GM18951 (cell line): ENCODE data around the gene RAD50.

ENCODE experiments used
- POLR2A ChIP-seq: IDR thresholded peaks from 4 replicates; pipeline ENCODE4 v1.6.1; 2011; ENCODE audit warnings: mild to moderate bottlenecking; ENCODE audit not compliant: insufficient read length, insufficient read depth; ENCODE audit errors: extremely low read depth
- in situ Hi-C: fragments of 300-500 bp; cut with MboI; formaldehyde crosslinking; loops from one replicate; pipeline ENCODE4 v1.12.0; 2022; ENCODE audit warnings: low sequenced_read_pairs, mixed read lengths, inconsistent platforms; ENCODE audit not compliant: unreplicated experiment

Gene RAD50

GRCh38 chr5:132673939-132674630, 117.3 kb downstream of the RAD50 start, which contains the start of gene IL4:
TSS of gene IL4 (plus strand) at chr5:132673989. CDS start at chr5:132674051, 62 bp downstream.
- no peak for TF ChIP-seq POLR2A
- in situ Hi-C loops = no loop called here

DNA sequence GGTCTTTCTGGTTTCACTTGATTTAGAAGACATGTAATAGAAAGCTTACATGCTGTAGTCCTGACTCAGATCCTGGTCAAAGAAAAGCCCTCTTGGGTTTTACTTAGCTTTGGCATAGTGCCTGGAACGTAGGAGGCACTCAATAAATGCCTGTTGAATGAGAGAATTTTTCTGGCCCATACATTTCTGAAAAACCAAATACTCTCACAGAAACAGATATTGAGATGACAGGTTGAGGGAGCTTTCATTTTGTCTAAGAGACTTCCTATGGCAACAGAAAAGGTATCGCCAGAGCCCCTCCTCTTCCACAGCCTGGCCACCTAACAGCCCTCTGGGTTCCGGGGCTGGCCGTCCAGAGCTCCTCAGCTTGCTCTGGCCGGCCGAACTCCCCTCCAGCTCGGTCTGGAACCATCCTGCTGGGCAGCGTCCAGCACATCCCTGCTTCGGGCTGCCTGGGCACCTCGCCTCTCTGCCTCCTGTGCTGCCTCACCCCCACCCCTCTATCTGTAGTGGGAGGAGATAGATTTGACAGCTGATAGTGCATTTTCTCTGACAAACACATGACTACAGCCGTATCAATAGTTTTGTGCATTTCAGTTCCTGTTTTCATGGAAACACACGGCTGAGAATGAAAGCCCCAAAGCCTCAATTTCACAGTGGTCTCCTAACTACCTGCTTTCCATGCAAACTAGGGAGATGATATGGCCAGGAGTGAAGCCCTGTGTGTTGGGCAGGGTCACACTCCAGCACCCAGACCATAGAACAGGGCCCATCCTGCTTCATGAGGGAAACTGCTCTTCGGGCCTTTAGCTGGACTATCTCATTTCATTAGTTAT, 118.1 kb downstream of the RAD50 start:
- peak; percentile 57 for TF ChIP-seq POLR2A
- in situ Hi-C loops = loop anchor here (25.0 kb wide), 1 partner anchor 1162 kb away; no protein-coding TSS in a partner anchor

GRCh38 chr5:132675936-132676689, 119.3 kb downstream of the RAD50 start:
- in situ Hi-C loops = loop anchor here (25.0 kb wide), 1 partner anchor 1161 kb away; no protein-coding TSS in a partner anchor
- no peak for TF ChIP-seq POLR2A

DNA sequence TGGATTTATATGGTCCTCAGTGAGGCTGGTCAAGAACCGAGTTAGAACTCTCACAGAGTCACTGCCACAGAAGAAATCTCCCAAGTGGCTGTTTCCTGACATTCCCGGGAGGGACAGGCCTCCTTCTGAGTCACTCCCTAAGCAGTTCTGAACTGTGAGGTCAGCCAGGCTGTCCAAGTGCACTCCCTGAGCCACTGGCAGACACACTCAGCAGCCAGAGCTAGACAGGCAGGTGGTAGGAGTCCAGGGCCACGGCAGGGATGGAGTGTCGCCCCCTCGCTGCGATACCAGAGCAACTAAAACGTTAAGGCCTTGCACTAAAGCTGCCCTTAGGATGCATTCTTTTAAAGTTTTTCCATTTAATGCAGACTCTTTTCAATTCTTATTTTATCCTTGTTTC, 120.4 kb downstream of the RAD50 start:
- in situ Hi-C loops = loop anchor here (25.0 kb wide), 1 partner anchor 1160 kb away; no protein-coding TSS in a partner anchor
- TF ChIP-seq POLR2A = no peak

DNA sequence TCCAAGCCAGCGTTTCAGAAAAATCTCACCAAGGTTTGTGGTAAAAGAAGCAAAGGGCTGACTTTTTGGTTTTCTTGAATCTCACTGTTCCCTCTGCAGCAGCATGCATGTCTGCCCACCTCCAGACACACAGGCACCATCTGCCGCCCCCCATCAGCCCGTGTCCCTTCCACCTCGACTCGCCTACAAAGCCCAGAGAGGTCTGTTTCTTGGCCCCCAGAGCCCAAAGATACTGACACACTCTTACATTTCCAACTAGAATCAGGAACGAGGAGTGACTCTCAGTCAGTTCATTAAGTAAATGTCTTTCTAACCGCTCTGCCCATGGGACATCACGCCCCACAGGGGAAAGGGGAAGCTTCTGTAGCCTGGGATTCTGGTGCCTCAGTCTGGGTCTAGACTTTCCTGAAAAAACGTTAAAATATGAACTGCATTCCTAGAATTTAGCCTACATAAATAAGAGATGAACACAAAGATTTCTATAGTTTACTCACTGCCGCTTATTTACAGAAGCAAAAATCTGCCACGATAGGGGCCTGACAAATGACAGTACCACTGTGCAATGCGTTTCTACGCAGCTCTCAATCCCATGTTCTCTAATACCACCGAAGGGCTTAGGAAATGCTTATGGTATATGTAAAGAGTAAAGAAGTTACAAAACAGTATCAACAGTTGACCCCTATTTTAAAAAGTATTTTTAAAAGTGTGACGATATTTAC, 121.1 kb downstream of the RAD50 start:
- in situ Hi-C loops = loop anchor here (25.0 kb wide), 1 partner anchor 1159 kb away; no protein-coding TSS in a partner anchor
- no peak for TF ChIP-seq POLR2A

- in situ Hi-C loops = loop anchor here (25.0 kb wide), 1 partner anchor 1159 kb away; no protein-coding TSS in a partner anchor
- TF ChIP-seq POLR2A = no peak
Measured at GRCh38 chr5:132678735-132679134, 122.0 kb downstream of the RAD50 start.

DNA sequence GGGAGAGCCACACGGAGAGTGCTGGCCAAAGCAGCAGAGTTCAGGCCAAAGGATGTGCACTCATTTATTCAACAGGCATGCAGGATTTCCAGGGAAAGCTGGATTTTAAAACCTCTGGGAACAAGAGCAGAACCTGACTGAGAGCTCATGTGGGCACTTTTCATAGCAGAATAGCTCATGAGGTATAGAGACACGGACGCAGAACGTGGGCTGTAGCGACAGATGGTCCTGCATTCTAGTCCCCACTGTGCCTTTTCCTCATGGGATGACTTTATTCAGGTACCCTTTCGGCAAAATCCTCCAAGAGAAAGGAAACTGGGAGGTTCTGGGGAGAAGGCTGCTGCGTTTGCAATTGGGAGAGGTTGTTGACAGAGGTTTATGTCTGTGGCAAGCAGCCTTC, 122.4 kb downstream of the RAD50 start:
- TF ChIP-seq POLR2A = no peak
- in situ Hi-C loops = loop anchor here (25.0 kb wide), 1 partner anchor 1158 kb away; no protein-coding TSS in a partner anchor

- in situ Hi-C loops = loop anchor here (25.0 kb wide), 1 partner anchor 1157 kb away; no protein-coding TSS in a partner anchor
- no peak for TF ChIP-seq POLR2A
Measured at GRCh38 chr5:132679717-132680380, 123.1 kb downstream of the RAD50 start.

GRCh38 chr5:132680780-132681475, 124.2 kb downstream of the RAD50 start:
- no peak for TF ChIP-seq POLR2A
- in situ Hi-C loops = loop anchor here (25.0 kb wide), 1 partner anchor 1156 kb away; no protein-coding TSS in a partner anchor

- in situ Hi-C loops = loop anchor here (25.0 kb wide), 1 partner anchor 1156 kb away; no protein-coding TSS in a partner anchor
- TF ChIP-seq POLR2A = no peak
Measured at GRCh38 chr5:132681476-132681831, 124.7 kb downstream of the RAD50 start.

DNA sequence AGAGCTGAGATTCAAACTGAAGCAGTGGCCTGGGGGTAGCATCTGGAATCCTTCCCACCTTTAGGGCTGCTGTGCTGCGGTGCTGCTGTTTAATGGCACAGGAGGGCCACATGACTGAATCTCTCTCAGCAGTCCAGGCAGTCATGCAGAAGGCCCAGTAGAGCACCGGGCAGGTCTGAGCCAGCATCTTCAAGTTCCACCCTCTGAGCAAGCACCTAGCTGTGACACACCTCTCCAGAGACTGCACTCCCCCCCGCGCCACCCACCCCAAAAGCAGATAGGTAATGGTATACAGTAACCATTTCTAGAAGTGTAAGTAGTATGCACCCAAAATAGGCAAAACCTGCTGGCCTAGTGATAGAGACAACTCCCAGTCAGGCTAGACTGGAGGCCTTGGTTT, 125.2 kb downstream of the RAD50 start:
- no peak for TF ChIP-seq POLR2A
- in situ Hi-C loops = loop anchor here (25.0 kb wide), 1 partner anchor 1155 kb away; no protein-coding TSS in a partner anchor

DNA sequence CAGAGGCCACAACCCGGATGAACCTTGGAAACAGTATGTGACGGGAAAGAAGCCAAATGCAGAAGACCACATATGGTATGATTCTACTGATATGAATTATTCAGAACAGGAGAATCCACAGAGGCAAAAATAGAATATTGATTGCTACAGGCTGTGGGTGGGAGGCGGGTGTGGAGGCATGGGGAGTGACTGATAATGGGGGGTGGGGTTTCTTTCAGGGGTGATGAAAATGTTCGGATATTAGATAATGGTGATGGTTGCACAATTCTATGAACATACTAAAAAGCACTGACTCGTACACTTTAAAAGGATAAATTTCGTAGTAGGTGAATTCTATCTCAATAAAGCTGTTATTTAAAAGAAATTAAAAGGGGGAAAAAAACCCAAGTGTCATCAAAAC, 127.7 kb downstream of the RAD50 start:
- in situ Hi-C loops = loop anchor here (25.0 kb wide), 1 partner anchor 1153 kb away; no protein-coding TSS in a partner anchor
- TF ChIP-seq POLR2A = no peak
